Thoracic aorta (tissue), 2 donors: ENCODE data around the gene MORF4L1. TPM values are rescaled to one million over a fixed set of nuclear protein-coding genes. Genes with fewer than 3 reads are reported as not detected.
"Not testable (repeated sequence)": the region's sequence is repeated elsewhere in the genome, so short reads cannot be mapped to it uniquely, and the experiment has no call there.

ENCODE experiments used
- ATAC-seq: fragments of 150-250 bp; one replicate; pipeline ENCODE4 v1.8.0; 2017; ENCODE audit warnings: low read depth; ENCODE audit not compliant: insufficient number of reproducible peaks, low FRiP score
- DNase-seq: peaks from one replicate; pipeline ENCODE4 v3.0.0-alpha.2; 2020; ENCODE audit warnings: low spot score
- H3K27ac ChIP-seq, 2 donors: fragments of 200-600 bp; sonication (generic); 1 replicate in 1 of 2; 2 replicates in 1 of 2; pipeline ENCODE4 v1.5.1; 2016; ENCODE audit warnings: mild to moderate bottlenecking in 2 of 2, moderate library complexity in 2 of 2
- H3K27me3 ChIP-seq: fragments of 200-600 bp; sonication (generic); replicated peaks from 2 replicates; pipeline ENCODE4 v1.6.0; 2016; ENCODE audit warnings: mild to moderate bottlenecking; ENCODE audit not compliant: insufficient read depth
- H3K36me3 ChIP-seq: fragments of 200-600 bp; sonication (generic); one replicate; pipeline ENCODE4 v1.5.1; 2016
- H3K4me1 ChIP-seq, 2 donors: fragments of 200-600 bp; sonication (generic); 1 replicate in 1 of 2; 2 replicates in 1 of 2; pipeline versions ENCODE4 v1.5.1 to v1.6.0; 2016; ENCODE audit warnings: low read depth in 2 of 2, mild to moderate bottlenecking in 1 of 2; ENCODE audit not compliant: control insufficient read depth in 1 of 2
- H3K4me3 ChIP-seq: fragments of 200-600 bp; sonication (generic); 2 replicates; pipeline ENCODE4 v1.5.1; 2016; ENCODE audit warnings: mild to moderate bottlenecking
- H3K9me3 ChIP-seq: fragments of 200-600 bp; sonication (generic); 2 replicates; pipeline ENCODE4 v1.5.1; 2016
- CTCF ChIP-seq: fragments of 200-600 bp; sonication (generic); IDR thresholded peaks from one replicate; pipeline ENCODE4 v1.5.1; 2019; ENCODE audit warnings: antibody characterized with exemption
- total RNA-seq, 2 donors: library from RNA; depleted of rRNA; stranded (reverse); fragments of >200 nt; gene quantifications; one replicate each; pipeline versions ENCODE4 v1.1.0 to v1.2.3, GENCODE V29; 2016

The MORF4L1 gene
- total RNA-seq, 2 donors from 2014 or later = 330 to 355 TPM

- H3K27ac ChIP-seq = peak overlapping the region in 1 of 2 donors; percentile 100
- no peak for ATAC-seq
Observed at GRCh38 chr15:78875107-78875914, 2.6 kb downstream of the MORF4L1 start.

GRCh38 chr15:78876954-78877353 is 4.3 kb downstream of the MORF4L1 start:
- H3K27me3 ChIP-seq, DNase-seq, ATAC-seq, H3K9me3 ChIP-seq, H3K36me3 ChIP-seq: not testable (repeated sequence)
- Histone ChIP-seq H3K27ac (peak overlapping the region in 1 of 2 donors; percentile 10), H3K4me3 (peak overlapping the region; percentile 100), H3K4me1 (peaks cover 52 to 76% of the 10 kb centered on the region in 2 donors)

More at GRCh38 chr15:78875107-78875914, 2.6 kb downstream of the MORF4L1 start:
- TF ChIP-seq CTCF = no peak
- Histone ChIP-seq H3K4me3 (peak overlapping the region; percentile 100), H3K36me3 (no peaks in the 10 kb centered on the region), H3K27me3 (no peaks in the 10 kb centered on the region), H3K4me1 (peaks cover 47 to 62% of the 10 kb centered on the region in 2 donors), H3K9me3 (no peaks in the 10 kb centered on the region)
- no peak for DNase-seq

- Histone ChIP-seq H3K9me3 (no peaks in the 10 kb centered on the region), H3K4me3 (peak overlapping the region; percentile 100), H3K4me1 (peaks cover 56 to 86% of the 10 kb centered on the region in 2 donors), H3K36me3 (no peaks in the 10 kb centered on the region), H3K27ac (peak overlapping the region in 1 of 2 donors; percentile 10), H3K27me3 (no peaks in the 10 kb centered on the region)
- TF ChIP-seq CTCF = no peak
- ATAC-seq (no peak), DNase-seq (no peak)
Observed at GRCh38 chr15:78878356-78878755, 5.7 kb downstream of the MORF4L1 start.

- ATAC-seq (no peak), DNase-seq (no peak)
- Histone ChIP-seq H3K36me3 (no peaks in the 10 kb centered on the region), H3K4me3 (peak overlapping the region; percentile 22), H3K27me3 (no peaks in the 10 kb centered on the region), H3K4me1 (peaks cover 56 to 91% of the 10 kb centered on the region in 2 donors), H3K27ac (peak overlapping the region in 1 of 2 donors; percentile 27), H3K9me3 (no peaks in the 10 kb centered on the region)
- no peak for TF ChIP-seq CTCF
Observed at GRCh38 chr15:78879517-78880241, 7.0 kb downstream of the MORF4L1 start.

- no peak for TF ChIP-seq CTCF
- Histone ChIP-seq H3K27me3 (no peaks in the 10 kb centered on the region), H3K36me3 (no peaks in the 10 kb centered on the region), H3K4me3 (no peak overlapping the region), H3K4me1 (peaks cover 54 to 90% of the 10 kb centered on the region in 2 donors), H3K27ac (no peak overlapping the region), H3K9me3 (no peaks in the 10 kb centered on the region)
- no peak for ATAC-seq
- DNase-seq = no peak
Observed at GRCh38 chr15:78880242-78880533, 7.5 kb downstream of the MORF4L1 start.
